HG02642 (cell line): ENCODE data around the gene USO1.
"Not testable (repeated sequence)": the region's sequence is repeated elsewhere in the genome, so short reads cannot be mapped to it uniquely, and the experiment has no call there.

Experiments used
- ATAC-seq: cut with Tn5 transposase; IDR thresholded peaks from one replicate; pipeline ENCODE4 v1.9.1; 2021; ENCODE audit warnings: mild to moderate bottlenecking; ENCODE audit not compliant: unreplicated experiment, poor library complexity

The USO1 gene

DNA sequence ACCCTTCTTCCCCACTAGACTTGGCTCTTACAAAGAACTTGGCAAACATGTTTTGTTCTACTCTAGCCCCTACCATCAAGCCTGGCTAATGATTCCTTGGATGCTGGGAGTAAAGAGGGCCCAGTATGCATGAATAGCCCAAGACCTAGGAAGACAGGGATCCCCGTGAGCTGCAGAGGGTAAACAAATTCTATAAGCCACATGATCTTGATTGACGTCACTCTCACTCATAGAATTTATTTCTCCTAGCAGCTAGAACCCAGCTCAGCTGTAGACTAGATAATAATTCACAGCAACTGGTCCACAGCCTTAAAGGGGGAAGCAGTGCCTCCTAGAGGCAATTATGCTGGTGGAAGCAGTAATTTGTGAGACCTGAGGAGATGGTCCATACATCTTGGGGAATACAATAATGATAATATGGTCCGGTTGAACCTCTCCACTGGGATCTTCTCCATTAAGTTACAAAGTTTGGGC lies 16.1 kb upstream of the USO1 start:
- ATAC-seq: peak; percentile 69

DNA sequence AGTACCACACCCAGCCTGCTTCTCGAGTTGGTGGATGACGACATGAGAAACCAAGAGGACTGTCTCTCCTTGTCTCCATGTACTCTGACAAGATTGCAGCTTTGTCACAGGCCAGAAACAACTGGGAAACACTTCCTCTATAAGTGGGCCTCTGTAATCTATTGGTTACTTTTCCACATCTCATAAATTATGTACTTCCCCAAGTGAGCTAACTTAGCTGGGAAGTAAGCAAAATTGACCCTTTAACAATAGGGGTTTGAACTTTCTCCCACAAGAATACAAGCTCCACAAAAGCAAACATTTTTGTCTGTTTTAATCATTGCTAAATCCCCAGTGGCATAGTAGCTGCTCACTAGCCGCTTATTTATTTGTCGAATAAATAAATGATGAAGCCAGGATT lies 14.1 kb upstream of the USO1 start:
- ATAC-seq: no peak

DNA sequence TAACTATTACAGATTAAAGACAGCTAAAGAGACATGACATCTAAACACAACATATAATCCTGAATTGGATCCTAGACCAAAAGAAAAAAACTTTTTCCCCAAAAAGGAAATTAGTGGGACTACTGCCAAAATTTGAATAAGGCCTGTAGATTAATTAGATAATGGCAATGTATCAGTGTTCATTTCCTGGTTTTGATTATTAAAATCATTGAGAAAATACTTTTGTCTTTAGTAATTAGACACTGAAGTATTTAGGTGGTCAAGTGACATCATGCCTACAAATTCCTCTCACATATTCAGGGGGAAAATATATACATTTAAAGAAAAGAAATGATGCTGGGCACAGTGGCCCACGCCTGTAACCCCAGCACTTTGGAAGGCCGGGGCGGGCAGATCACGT lies 10.4 kb upstream of the USO1 start:
- ATAC-seq: no peak

DNA sequence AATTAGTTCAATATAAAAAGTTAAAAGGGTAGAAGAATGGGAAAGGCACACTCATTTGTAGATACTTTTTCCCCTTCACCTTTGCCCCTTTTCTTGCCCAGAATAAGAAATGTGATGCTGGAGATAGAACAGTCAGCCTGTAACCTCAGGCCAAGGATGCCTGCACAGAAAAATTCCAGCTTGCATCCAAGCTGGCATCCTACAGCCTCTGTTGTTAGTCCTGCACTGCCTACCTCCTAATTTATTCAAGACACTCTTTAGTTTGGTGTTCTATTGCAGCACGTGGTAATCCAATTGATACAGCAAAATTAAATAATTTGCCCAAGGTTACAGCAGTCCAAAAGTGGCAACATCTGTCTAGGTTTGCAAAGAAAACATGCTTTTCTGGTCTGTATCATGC lies 9.7 kb upstream of the USO1 start:
- ATAC-seq: no peak

DNA sequence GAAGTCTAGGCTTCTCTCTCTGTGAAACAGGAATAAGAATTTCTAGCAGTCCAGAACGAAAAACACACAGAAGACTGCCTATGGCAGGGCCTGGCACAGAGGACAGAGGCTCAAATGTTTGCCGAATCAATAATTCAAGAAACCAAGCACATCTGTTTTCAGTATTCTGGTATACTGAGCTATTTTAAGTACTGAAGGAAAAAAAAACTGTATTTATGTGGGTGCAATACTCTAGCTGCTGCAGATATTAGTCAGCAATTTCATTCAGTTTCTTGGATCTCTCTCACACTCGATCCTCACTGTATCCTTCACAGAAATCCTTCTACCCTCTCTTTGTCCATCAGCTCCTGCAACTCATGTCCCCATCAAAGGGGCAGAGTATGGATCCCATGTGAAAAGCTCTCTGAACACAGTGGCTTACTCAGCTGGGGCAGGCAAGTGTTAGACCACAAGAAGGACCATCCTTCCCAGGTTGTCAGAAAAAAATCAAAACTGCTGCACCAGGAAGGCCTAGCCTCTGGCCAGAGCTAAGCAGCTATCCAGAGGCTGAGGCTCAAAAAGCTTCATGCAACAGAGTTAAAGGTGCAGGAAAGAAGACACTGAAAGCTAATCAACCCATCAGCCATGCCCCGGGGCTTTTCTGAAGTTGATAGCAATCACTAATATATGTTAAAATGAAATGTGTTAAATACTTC lies 9.1 kb upstream of the USO1 start:
- no peak for ATAC-seq

DNA sequence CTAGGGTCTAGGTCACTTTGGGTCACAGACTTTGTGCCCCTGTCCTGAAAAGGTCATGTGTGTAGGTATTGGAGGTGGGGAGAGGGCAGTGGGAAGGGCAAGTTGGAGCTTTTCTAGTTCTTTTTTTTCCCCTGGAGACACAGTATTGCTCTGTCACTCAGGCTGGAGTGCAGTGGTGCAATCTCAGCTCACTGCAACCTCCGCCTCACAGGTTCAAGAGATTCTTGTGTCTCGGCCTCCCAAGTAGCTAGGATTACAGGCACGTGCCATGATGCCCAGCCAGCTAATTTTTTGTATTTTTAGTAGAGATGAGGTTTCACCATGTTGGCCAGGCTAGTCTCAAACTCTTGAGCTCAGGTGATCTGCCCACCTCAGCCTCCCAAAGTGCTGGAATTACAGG lies 8.3 kb upstream of the USO1 start:
- not testable (repeated sequence) for ATAC-seq

DNA sequence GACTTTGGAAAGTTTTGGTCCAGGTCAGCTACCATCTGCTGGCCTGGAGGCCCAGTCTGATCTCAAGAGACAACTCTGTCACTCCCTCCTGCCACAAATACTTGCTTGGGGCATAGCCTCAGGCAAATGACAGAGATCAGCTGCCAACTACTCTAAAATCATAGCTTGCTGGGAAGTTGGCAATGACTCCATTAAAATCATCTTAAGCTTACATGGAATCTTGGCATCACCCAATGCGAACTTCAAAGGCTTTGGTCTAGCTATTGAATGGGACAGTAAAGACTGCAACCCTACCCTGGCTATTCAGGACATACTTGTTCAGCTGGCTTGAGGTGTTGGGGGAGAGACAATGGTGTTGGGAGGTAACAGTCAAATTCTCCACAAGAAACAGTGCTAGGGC lies 7.0 kb upstream of the USO1 start:
- ATAC-seq: no peak

DNA sequence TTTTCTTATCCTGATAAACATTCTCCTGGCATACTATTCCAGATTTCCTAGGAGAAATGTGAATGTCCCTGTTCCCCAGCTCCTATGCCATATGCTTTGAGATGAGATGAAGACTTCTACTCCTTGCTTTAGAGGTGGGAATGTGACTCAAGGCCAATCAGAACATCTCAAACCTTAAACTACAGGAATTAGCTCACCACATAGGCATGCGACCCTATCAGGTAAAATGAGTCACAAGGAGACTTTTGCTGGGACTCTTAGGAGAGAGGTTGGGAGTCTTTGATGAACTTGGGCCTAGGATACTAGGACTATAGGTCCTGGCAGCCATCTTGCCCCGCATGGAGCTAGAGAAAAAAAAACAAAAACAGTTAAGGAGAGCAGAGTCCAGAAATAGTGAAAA lies 5.8 kb upstream of the USO1 start:
- ATAC-seq: no peak

- ATAC-seq: no peak
Measured at GRCh38 chr4:75722417-75722816, 2.0 kb upstream of the USO1 start.

DNA sequence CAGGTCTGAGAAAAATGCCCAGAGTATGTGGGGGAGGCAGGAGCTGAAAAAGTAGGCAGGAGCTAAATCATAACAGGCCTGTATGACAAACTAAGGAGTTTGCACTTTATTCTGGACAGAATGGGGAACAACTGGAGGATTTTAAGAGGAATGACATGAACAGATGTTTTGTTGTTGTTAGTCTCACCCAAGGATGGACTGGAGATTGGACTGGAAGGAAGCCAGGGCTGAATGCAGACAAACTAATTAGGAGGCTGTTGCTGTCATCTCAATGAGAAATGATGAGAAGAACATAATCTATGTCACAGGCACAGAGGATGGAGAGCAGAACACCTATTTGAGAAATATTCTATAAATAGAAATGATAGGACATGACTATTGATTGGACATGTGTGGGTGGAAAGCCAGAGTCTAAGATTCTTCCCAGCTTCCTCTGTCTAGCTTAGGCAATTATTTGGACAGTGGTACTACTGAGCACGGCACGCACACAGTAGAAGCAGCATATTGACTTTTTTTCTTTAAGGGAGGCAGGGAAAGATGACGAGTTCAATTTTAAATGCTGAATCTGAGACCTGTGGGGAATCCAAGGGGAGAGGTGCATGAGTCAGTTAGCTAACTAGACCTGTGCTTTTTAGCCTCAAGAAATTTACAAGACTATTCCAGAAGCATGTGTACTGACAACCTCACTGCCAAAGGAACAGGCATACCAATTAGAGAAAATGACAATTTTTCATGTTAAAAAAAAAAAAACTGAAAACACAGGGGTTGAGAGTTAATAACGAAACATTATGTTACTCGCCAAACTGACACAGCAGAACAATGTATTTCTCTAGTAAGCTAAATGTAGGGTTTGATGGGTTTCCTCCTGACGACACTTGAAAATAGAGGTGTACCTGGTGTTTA lies 963 bp upstream of the USO1 start:
- no peak for ATAC-seq

DNA sequence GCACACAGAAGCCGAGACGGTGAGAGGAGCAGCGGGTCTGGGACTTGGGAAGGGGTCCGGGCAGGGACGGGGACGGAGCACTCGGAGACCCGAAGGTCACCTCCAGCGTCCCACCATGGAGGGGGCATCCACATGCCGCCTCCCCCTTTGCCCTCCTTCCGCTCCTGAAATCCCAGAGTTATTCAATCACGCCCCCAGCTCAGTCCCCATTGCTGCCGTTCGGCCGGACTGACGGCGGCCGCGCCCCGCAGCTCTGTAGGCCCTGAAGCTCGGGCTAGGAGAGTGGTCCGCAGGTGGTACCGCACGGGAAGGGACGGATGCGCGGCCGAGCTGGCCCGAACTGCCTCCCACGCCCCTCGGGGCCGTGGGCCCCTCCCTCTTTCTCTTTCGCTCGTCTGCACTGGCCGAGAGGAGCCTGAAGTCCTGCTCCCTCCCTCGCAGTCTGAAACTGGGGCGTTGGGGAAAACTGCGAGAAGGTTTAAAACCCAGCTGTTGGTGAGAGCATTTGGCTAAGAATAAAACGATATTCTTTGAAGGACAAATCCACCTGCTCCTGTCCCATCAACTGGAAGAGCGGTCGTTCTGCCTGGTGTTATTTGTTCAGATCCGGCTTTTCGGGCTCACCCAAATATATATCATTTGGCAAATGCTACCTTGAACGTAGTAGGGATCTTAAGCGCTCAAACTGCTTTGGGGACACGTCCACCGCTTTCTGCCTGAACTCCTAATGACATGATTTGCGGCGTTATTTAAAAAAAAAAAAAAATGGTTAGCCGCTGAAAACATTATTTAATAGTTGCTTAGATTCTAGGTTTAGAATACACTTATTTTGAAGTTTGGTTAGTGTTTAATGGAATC lies 719 bp downstream of the USO1 start:
- peak; percentile 61 for ATAC-seq

DNA sequence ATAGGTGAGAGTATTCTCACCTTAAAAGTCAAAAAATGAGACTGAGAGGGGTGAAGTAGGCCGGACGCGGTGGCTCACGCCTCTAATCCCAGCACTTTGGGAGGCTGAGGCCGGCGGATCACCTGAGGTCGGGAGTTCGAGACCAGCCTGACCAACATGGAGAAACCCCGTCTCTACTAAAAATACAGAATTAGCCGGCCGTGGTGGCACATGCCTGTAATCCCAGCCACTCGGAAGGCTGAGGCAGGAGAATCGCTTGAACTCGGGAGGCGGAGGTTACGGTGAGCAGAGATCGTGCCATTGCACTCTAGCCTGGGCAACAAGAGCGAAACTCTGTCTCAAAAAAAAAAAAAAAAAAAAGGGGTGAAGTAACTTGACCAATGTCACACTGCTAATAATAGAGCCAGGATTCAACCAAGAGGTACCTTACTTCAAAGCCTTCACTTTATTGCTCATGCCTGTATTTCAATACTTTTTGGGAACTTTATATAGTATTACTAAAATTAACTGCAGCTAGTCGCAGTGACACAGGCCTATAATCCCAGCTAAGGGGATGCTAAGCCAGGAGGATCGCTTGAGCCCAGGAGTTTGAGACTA lies 1.7 kb downstream of the USO1 start:
- not testable (repeated sequence) for ATAC-seq

DNA sequence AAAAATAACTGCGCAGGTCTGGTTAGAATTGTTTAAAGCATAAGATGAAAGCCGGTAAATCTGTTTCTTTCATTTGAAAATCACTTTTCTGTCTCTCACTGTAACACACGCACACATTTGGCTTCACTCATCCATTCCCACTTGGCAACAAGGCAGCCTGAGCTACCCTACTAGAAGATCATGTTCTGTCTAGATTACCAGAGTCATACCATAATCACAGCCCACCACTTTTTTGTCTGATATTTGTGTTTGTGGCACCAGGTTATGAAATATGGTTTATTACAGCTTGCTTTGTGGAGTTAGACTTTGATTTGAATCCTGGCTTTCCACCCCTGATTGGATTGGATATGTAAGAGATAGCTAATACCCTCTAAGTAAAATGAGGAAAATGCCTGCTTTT lies 2.2 kb downstream of the USO1 start:
- ATAC-seq: no peak

DNA sequence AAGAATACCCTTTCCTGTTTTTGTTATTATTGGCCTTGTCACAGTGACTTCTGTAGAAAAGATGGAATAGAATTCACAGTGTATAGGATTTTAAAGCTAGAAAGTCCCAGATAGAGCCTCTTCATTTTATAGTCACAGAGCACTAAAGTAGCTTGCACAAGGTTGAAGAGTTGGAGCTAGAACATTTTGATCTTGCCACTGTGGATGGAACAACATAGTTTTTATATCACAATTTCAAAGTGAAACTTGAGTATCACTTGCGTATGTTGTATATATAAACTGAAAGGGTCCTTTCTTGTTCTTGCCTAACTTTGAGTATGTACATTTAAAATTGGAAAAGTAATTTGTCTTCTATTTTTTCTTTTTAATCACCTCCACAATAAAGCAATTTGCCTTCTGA lies 2.7 kb downstream of the USO1 start:
- no peak for ATAC-seq

- no peak for ATAC-seq
Measured at GRCh38 chr4:75729836-75730235, 5.5 kb downstream of the USO1 start.

DNA sequence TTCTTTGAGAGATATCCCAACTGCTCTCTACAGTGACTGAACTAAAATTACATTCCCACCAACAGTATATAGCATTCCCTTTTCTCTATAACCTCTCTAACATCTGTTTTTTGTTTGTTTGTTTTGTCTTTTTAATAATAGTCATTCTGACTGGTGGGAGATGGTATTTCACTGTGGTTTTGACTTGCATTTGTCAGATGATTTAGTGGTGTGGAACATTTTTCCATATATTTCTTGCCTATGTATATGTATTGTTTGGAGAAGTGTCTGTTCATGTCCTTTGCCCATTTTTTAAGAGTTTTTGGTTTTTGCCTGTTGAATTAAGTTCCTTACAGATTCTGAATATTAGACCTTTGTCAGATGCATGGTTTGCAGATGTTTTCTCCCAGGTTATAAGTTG lies 9.0 kb downstream of the USO1 start:
- no peak for ATAC-seq

GRCh38 chr4:75735525-75735924 lies 11.1 kb downstream of the USO1 start:
- no peak for ATAC-seq

DNA sequence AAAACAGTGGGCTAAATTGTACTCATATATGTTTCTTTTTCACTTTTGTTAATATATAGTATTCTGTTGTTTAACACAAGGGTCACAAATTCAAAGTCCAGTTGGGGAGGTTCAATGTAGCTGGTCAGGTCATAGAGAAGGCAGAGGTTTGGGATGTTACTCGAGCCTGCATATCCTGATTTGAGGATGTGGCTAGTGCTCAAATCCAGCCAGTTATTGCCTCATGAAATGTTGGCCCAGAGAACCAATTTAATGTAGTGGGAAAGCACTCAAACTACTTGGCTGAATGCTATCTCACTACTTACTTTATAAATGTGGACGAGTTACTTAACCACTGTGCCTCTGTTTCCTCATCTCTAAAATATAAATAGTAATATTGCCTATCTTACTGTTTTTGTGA lies 12.5 kb downstream of the USO1 start:
- no peak for ATAC-seq

DNA sequence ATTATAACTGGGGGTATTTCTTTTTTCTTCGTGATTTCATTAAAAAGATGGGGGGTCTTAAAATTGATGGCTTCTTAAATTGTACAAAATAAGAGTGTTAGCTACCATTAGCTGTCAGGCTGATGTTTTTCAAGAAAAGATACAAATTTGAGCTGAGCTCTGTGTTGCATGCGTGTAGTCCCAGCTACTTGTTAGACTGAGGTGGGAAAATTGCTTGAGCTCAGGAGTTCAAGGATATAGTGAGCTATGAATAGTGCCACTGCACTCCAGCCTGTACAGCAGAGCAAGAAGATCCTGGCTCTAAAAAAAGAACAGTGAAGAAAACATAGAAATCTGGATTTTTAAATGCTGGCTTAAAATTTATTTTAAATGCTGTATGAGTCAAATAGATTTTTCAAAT lies 13.0 kb downstream of the USO1 start:
- no peak for ATAC-seq

- ATAC-seq: no peak
Measured at GRCh38 chr4:75741027-75741426, 16.6 kb downstream of the USO1 start.
